Activated T-helper 1 cell treated with Interleukin-2 at 50 U/mL for 16 hours (primary cell): ENCODE data around the gene PAX4.
A peak's percentile ranks its signal among the peaks of the same experiment; 100 is the strongest.

ENCODE experiments used
- DNase-seq: peaks from one replicate; pipeline ENCODE4 v3.0.0-alpha.2; 2020; ENCODE audit warnings: low read depth

The PAX4 gene

DNA sequence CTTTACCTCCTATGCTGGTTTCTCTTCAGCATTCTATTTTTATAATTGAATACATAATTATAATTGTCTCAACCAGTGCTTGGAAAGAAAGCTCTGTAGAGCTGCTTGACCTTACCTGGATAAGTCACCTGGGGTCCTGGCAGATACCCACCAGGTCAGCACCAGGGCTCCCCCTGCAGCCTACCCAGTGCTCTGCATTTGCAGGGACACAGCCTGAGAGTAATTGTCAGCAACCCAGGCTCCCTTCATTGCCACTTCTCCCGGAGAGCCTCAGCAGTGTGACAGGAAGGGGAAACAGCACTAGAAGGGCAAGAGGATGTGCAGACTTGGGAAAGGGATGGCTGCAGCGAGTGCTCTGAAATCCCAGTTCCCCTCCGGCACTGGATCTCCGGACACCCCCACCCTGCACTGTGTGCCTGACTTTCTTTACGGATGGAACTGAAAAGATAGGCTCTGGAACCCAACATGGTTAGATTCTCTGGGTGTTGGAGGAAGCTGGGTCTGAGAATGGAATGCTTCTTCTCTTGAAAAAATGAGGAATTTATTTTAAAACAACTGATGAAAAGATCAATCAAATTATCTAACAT lies 11.4 kb upstream of the PAX4 start:
- DNase-seq, result no peak

DNA sequence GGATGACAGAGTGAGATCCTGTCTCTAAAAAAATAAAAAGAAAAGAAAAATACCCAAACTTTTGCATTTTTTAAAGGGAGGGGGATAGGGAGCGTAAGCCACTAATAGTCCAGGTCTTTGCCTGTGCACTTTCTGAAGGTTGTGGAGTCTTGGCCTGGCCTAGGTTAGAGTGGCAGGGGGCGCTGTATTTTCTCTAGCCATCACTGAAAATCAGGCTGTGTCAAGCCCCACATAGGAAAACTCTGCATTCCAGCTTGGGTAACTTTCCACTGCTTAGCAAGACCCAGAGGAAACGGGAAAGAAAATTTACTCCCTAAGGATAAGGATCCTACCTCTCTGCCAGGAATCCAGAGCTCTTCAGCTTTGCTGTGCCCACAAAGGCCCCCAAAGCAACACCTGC lies 10.5 kb upstream of the PAX4 start:
- DNase-seq, result no peak

DNA sequence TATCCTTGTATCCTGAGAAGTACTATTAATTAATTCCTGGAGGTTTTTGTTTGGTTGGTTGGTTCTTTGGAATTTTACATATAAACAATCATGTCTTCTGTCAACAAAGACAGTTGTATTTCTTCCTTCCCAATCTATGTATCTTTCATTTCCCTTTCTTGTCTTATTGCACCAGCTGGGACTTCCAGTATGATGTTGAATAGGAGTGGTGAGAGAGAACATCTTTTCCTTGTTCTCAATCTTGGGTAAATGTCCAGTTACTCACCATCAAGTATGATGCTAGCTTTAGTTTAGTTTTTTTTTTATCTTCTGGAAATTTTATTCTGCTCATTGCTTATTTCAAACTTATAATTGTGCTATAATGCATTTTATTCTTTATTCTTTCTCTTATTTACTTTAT lies 7.4 kb upstream of the PAX4 start:
- DNase-seq, result no peak

DNA sequence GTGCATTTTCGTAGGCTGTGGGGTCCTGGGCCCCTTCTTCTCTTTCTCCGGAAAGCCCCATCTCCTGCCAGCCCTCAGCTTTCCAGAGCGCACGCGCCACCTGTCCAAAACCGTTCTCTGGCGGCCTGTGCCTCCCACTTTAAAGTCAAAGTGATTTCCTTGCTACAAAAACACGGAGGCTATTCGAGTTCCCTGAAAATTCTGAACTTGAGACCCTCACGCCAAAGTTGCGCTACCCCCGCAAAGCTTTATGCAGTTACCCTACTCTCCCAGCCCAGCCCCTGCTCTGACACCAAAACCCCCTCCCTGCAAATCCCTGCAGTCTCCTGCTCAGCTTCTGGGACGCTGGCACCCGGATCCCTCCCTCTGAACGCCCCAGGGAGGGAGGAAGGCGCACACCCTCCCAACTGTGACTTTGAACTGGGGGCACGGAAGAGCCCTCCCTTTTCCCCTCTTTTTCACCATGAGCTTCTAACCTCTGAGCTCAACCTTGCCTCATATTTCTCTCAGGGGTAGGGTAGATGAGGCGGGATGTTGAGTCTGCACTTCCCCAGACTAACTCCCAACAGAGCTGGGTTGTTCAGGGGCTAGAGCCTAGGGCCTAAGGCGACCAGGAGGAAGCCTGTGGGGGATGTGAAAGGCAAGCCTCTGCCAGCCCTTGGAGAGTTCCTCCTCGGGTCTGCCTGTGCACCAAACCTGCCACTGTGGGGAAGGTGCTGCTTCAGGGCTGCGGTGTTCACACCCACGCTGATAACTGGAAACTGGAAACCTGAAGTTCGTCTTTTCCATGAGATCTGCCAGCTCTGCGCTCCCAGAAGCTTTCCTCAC lies 2.7 kb upstream of the PAX4 start:
- DNase-seq, result no peak

DNA sequence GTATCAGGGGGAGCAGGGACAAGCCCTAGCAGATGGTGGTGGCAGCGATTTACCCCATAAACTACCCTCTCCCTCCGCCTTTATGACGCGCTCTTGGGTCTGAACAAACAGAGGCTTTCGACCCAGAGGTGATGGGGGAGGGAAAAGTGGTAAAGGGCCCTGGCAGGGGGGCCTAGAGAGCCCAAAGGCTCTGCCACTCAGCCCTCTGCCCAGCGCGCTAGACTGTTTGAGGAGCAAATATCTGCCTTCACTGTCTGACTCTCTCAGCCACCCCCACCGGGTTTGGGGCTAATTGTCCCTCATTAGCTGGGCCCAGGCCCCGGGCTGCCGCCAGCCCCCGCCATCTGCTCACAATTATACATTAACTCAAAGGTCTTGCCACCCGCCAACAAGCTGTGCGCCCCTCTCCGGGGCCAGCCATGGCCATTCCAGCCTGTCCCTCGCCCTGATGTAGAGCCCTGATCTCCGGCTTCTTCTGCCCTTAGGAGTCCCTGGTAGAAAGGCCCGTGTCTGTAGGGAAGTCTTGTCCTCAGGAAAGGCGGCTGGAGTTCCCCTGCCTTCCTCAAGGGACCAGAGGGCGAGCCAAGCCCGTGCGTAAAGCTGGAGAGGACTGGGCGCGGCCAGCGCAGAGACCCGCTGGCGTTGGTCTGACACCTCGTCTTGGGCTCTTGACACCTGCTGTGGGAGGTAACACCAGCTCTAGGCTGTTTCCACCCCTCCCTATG lies 1.9 kb upstream of the PAX4 start:
- DNase-seq, result no peak

DNA sequence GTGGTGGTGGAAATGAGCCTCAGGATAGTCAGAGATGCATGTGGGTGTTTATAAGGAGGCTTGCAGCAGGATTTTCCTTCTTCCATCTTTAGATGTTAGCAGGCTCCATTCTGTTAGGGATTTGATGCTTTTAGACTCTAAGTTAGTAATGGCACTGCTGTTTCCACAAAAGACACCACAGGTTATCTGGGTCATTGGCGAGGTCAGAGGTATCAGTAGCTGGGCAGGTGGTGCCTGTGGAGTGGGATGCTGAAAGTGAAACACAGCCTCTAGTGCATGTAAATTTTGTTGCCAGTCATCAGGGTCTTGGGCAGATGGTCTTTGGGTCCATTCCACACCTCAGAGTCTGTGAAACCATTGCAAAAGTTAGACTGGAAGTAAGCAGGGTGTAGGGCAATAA lies 833 bp upstream of the PAX4 start:
- no peak for DNase-seq

DNA sequence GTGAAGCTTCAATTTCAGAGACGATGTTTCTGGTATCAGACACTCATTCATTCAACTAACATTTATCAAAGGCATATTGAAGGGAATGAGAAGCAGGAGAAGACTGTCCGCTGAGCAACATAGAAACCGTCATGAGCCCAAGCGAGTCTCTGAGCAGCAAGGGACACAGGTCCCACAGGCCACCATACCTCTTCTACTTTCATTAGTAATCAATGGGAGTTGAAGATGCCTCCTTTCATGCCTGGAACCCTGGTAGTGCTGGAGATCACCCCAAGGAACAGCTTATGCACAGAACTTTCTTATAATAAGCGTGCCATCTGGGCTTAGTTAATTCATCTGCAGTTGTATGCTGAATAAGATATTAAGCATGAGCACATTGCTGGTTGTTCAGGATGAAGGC lies 1.2 kb downstream of the PAX4 start:
- DNase-seq, result no peak

DNA sequence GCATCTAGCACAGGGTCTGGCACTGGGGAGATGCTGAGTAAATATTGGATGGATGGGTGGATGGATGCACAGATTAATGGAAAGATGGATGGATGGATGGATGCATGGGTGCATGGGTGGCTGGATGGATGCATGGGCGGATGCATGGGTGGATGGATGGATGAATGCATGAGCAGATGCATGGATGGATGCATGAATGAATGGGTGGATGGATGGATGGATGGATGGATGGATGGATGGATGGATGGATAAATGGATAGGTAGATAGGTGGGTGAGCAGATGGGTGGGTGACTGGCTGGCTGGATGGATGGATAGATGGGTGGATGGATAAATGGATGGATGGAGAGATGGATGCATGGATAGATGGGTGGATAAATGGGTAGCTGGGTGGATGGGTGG lies 5.7 kb downstream of the PAX4 start:
- no peak for DNase-seq

DNA sequence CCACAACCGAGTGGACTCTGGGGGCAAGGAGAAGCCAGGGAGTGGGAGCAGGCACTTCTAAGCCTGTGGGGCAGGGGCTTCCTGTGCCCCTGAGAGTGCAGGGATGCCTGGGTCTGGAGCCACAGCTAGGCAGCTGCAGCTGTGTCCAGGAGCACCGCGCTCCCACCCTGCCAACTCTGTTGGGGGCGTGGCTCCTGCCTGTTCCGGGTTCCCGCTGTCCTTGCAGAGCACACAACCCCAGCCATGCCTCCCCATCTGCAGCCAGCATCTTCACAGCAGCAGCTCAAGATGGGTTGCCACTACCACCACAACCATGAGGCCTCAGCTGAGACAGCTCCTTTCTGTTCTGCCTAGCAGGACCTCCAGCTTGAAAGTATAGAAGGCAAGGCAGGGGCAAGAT lies 8.6 kb downstream of the PAX4 start:
- DNase-seq, result no peak

DNA sequence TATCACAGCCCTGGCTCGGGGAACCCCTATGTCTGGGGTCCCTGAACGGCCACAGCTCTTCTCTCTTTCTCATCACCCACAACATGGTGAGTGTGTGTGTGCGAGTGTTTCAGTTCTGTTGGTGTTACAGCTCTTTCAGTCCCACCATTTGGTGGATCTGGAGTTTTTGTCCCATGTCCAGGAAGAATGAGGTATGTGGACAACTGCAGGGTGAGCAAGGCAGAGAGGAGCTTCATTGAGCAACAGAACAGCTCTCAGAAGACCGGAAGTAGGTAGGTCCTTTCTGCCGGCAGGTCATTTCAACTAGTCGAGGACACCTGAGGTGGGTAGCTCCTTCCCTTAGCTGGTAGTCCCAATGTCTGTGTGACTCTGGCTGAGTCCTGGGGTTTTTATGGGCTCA lies 9.5 kb downstream of the PAX4 start:
- DNase-seq, result no peak

DNA sequence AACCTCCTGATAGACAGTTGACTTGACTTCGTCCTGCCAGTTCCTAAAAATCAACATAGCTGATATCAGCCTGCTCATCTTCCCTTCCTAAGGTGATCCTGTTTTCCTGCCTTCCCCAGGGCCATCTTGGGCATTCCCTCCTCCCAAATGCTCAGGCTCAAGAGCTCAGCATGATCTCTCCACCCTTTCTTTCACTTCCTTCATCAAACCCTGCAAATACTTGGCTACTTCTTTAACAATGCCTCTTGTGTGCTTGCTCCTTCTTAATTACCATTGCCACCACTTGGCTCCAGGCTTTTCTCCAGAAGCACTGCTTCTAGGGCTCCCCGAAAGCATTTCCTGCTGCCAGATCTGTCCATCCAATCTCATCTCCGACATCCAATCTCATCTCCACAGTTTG lies 17.1 kb downstream of the PAX4 start:
- no peak for DNase-seq

DNA sequence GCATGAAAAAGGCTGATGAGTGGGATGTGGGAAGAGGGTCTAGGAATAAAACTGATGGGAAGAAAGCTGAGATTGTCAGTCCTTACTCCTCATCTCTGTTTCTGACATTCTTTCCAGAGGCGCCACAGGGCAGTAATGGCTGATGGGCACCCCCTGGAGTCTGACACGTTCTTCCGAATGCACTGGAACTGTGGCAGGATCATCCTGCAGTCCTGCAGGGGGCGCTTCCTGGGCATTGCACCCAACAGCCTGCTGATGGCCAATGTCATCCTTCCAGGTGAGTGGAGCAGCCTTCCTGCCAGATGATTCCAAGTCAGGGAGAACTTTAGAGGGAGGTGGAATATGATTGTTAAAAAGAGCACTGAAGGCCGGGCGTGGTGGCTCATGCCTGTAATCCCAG lies 19.6 kb downstream of the PAX4 start:
- no peak for DNase-seq

DNA sequence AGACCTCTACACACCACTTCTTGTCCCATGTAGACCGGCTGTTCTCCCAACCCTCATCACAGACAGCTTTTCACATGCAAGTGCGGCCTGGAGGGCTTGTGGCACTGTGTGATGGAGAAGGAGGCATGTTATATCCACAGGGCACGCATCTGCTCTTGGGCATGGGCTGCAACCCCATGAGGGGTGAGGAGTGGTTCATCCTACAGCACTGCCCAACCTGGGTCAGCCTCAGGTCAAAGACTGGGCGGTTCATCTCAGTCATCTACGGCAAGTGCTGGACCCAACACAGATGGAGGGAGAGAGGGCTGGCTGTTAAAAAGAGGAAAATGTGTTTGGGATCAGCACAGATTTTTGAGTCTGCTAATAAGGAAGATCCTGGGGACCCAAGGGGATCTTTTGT lies 22.2 kb downstream of the PAX4 start:
- DNase-seq, result no peak

DNA sequence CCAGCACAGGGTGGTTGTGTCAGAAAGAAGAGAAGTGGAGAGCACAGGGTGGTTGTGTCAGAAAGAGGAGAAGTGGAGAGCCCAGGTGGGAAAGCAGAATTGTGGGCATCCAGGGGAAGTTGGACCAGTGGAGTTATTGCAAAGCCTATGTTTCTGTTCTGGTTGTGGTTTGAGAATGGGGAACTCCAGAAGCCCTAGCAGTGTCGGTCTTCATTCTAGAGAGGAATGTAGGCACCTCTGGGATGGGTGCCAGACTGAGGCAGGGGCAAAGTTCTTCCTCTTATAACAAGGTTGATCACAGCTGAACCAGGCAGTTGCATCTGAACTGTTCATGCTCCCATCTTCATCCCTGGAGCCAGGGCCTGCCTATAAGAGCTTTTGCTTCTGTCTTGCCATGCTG lies 23.5 kb downstream of the PAX4 start:
- no peak for DNase-seq

DNA sequence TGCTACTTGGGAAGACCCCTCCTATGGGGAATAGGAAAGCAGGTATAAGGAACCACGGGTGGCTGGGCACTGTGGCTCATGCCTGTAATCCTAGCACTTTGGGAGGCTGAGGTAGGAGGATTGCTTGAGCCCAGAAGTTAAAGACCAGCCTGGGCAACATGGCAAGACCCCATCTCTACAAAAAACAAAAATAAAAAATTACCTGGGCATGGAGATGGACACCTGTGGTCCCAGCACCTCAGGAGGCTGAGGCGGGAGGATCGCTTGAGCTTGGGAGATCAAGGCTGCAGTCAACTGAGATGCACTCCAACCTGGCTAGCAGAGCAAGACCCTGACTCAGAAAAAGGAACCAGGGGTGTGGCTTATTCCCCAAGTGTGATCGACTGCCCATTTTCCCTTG lies 25.4 kb downstream of the PAX4 start:
- no peak for DNase-seq

DNA sequence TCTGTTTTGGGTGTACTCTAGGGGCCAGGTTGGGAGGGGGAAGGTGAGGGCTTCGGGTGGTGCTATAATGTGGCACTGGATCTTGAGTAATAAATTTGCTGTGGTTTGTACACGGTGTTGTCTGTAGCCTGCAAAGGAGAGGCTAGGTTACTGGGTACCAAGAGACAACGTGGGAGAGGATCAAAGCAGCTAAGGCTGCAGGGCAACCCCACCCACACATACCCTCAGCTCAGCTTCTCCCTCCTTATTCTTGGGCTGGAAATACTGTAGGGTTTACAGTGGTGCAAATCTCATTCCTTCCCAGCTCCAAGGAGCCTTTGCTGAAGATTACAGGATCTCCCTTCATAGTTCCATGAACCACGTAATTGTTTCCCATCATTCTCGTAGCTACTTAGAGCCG lies 26.4 kb downstream of the PAX4 start:
- DNase-seq, result no peak

DNA sequence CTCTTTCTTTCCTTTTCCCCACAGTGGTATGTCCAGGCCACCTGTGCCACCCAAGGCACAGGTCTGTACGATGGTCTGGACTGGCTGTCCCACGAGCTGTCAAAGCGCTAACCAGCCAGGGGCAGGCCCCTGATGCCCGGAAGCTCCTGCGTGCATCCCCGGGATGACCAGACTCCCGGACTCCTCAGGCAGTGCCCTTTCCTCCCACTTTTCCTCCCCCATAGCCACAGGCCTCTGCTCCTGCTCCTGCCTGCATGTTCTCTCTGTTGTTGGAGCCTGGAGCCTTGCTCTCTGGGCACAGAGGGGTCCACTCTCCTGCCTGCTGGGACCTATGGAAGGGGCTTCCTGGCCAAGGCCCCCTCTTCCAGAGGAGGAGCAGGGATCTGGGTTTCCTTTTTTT lies 26.8 kb downstream of the PAX4 start:
- no peak for DNase-seq

DNA sequence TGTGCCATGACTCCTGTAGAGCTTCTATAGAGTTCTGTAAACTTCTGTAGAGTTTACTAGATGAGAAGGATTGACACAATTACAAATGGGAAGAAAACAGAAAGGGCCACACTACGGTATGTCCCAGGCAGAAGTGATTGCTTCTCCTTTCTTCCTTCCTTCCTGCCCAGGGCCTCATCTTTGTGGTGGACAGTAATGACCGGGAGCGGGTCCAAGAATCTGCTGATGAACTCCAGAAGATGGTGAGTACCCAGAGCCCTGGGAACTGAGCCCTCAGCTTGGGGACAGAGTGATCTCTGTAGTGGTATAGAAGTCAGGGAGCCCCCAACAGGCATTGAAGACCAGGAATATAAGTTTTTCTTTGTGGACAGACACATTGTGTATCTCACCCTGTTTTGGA lies 28.0 kb downstream of the PAX4 start:
- DNase-seq, result no peak

DNA sequence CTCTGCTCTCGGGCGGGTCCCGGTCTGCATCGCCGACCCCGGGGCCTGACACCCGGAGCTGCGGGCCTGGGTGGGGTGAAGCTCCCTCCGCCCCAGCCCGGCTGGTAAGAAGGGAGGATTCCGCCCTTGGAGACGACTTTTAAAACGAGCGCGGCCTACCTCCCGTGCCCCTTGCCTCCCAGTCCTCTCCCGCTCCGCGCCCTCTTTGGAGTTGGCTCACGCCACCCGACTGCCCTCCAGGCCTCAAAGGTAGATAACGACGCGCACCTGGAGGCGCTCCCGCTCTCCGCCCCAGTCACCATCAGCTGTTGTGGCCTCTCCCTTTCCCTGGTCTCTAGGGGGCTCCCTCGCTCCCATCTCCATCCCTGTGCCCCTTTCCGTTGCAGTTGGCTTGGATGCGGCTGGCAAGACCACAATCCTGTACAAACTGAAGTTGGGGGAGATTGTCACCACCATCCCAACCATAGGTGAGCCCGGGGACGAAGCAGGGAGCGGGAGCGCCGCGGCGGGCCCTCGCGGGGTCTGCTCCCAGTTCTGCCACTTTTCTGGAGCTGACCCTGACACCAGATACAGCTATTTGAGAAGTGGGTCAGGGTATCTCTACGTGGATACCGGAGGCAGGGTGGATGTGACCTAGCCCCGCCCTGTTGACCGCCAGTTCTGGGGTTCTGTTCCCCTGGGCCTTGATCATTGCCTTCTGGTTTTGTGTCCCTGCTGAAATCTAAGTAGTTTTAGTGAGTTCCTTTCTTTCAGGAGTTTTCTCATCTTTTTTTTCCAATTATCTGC lies 29.1 kb downstream of the PAX4 start:
- DNase-seq, result peak; percentile 4

DNA sequence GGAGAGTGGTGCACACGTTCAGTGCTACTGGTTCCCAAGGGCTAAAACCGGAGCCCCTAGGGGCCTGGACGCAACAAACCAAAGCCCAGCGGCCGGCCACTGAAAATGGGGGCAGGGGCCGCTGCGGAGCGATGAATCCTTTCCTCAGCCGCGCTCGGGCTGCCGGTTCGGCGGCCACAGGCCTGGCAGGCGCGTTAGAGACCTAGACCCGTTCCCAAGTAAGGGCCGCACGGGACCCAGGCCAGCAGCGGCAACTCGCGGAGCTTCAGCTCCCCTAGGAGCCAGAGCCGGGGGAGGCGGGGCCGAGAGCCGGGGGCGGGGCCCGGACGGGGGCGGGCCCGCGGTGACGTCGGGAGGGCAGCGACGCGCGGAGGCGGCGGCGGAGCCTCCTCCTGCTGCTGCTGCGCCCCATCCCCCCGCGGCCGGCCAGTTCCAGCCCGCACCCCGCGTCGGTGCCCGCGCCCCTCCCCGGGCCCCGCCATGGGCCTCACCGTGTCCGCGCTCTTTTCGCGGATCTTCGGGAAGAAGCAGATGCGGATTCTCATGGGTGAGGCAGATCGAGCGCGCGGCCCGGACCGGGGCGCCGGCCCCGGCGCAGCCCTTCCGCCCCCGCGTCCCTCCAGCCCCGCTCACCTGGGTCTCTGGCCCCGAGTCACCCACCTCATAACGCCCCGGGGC lies 29.8 kb downstream of the PAX4 start, which contains the start of gene ARF5:
Gene ARF5 (plus strand): TSS at position 393 of the 678 bp plus-strand sequence. CDS start 88 bp downstream, at position 481.
- DNase-seq, result peak; percentile 86

DNA sequence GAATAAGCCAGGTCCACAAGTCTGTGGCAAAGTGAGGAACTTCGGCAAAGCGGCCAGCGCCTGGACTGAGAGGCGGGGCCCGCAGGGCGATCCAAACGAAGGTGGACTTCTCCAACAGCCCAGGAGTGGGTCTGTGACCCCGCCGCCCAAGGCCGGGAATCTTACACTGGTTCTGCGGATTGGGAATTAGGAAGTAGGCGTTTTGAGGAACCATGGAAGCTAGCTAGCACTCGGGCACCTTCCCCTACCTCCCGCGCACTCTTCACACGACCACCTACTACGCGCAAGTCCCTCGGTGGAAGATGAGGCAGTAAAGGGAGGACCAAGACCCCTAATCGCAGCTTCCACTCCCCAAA lies 30.3 kb downstream of the PAX4 start:
- no peak for DNase-seq

DNA sequence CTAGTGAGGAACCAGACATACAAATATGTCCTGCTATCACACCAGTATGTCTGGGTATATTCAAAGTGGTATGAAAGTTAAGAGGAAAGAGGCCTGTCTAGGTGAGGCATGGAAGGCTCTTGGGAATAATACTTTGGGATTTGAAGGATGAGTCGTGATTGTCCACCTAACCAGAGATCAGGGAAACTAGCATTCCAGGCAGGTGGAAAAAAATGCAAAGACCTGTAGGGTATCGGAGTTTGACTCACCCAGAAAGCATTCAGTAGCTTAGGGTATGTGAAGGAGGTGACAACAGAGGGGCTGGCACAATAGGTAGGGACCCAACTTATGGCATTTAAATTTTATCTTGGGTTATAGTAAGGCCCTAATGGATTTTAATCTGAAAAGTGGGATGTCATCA lies 31.6 kb downstream of the PAX4 start:
- no peak for DNase-seq
